ENCODE measurements around the gene FRMD3. TPM values are rescaled to one million over a fixed set of nuclear protein-coding genes. Genes with fewer than 3 reads are reported as not detected.

FRMD3 gene
- total RNA-seq, 1 experiment from 2014 or later: 1.4 TPM

DNA sequence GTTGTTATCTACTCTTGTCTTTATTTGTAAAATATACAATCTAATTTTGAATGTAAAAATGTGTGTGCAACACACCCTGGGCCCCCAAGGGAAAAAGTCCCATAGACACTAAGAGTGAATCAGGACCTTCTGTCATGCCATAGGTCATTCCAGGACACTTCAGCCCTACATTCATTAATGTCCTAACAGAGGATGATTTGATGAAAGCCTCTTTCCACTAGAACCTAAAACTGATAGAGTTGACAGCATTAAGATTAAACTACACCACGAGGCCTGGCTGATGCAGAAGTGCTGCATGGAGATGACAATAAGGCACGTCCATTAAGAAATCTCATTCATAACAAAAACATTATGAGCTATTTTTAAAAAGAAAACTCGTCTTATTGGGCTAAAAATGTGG, 46.2 kb downstream of the FRMD3 start (continued):
- TF ChIP-seq, protein P1, sequence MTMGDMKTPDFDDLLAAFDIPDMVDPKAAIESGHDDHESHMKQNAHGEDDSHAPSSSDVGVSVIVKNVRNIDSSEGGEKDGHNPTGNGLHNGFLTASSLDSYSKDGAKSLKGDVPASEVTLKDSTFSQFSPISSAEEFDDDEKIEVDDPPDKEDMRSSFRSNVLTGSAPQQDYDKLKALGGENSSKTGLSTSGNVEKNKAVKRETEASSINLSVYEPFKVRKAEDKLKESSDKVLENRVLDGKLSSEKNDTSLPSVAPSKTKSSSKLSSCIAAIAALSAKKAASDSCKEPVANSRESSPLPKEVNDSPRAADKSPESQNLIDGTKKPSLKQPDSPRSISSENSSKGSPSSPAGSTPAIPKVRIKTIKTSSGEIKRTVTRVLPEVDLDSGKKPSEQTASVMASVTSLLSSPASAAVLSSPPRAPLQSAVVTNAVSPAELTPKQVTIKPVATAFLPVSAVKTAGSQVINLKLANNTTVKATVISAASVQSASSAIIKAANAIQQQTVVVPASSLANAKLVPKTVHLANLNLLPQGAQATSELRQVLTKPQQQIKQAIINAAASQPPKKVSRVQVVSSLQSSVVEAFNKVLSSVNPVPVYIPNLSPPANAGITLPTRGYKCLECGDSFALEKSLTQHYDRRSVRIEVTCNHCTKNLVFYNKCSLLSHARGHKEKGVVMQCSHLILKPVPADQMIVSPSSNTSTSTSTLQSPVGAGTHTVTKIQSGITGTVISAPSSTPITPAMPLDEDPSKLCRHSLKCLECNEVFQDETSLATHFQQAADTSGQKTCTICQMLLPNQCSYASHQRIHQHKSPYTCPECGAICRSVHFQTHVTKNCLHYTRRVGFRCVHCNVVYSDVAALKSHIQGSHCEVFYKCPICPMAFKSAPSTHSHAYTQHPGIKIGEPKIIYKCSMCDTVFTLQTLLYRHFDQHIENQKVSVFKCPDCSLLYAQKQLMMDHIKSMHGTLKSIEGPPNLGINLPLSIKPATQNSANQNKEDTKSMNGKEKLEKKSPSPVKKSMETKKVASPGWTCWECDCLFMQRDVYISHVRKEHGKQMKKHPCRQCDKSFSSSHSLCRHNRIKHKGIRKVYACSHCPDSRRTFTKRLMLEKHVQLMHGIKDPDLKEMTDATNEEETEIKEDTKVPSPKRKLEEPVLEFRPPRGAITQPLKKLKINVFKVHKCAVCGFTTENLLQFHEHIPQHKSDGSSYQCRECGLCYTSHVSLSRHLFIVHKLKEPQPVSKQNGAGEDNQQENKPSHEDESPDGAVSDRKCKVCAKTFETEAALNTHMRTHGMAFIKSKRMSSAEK (CRISPR knock-in tag; IDR thresholded peaks at IDR 0.05; ENCODE audit: borderline replicate concordance): no peak

GRCh38 chr9:83491413-83491812, 46.8 kb downstream of the FRMD3 start:
- Mint-ChIP-seq H3K27me3 (ENCODE audit: low read depth) (no peaks in the 10 kb centered on the region), H3K27ac (no peak overlapping the region; the same call in 1 of the 2 replicates), H3K36me3 (no peaks in the 10 kb centered on the region), H3K9me3 (no peaks in the 10 kb centered on the region), H3K4me3 (no peak overlapping the region), H3K4me1 (peaks cover 4% of the 10 kb centered on the region)
- DNase-seq (ENCODE audit: low spot score) (no peak), ATAC-seq (no peak)
- TF ChIP-seq, protein P2, sequence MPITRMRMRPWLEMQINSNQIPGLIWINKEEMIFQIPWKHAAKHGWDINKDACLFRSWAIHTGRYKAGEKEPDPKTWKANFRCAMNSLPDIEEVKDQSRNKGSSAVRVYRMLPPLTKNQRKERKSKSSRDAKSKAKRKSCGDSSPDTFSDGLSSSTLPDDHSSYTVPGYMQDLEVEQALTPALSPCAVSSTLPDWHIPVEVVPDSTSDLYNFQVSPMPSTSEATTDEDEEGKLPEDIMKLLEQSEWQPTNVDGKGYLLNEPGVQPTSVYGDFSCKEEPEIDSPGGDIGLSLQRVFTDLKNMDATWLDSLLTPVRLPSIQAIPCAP (CRISPR knock-in tag; IDR thresholded peaks at IDR 0.05): no peak
- TF ChIP-seq ZNF121 (CRISPR knock-in tag; IDR thresholded peaks at IDR 0.05) (no peak), CTCF (IDR thresholded peaks at IDR 0.05) (no peak), ZNF423 (CRISPR knock-in tag; IDR thresholded peaks at IDR 0.05) (no peak), ATF3 (CRISPR knock-in tag; conservative IDR thresholded peaks at IDR 0.05) (no peak), CREM (CRISPR knock-in tag; IDR thresholded peaks at IDR 0.05) (no peak), ZNF138 (CRISPR knock-in tag; conservative IDR thresholded peaks at IDR 0.05) (no peak), ATF6 (CRISPR knock-in tag; IDR thresholded peaks at IDR 0.05) (no peak)
- TF ChIP-seq, protein P3, sequence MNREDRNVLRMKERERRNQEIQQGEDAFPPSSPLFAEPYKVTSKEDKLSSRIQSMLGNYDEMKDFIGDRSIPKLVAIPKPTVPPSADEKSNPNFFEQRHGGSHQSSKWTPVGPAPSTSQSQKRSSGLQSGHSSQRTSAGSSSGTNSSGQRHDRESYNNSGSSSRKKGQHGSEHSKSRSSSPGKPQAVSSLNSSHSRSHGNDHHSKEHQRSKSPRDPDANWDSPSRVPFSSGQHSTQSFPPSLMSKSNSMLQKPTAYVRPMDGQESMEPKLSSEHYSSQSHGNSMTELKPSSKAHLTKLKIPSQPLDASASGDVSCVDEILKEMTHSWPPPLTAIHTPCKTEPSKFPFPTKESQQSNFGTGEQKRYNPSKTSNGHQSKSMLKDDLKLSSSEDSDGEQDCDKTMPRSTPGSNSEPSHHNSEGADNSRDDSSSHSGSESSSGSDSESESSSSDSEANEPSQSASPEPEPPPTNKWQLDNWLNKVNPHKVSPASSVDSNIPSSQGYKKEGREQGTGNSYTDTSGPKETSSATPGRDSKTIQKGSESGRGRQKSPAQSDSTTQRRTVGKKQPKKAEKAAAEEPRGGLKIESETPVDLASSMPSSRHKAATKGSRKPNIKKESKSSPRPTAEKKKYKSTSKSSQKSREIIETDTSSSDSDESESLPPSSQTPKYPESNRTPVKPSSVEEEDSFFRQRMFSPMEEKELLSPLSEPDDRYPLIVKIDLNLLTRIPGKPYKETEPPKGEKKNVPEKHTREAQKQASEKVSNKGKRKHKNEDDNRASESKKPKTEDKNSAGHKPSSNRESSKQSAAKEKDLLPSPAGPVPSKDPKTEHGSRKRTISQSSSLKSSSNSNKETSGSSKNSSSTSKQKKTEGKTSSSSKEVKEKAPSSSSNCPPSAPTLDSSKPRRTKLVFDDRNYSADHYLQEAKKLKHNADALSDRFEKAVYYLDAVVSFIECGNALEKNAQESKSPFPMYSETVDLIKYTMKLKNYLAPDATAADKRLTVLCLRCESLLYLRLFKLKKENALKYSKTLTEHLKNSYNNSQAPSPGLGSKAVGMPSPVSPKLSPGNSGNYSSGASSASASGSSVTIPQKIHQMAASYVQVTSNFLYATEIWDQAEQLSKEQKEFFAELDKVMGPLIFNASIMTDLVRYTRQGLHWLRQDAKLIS (CRISPR knock-in tag; IDR thresholded peaks at IDR 0.05; ENCODE audit: borderline replicate concordance): no peak
- TF ChIP-seq, protein P4, sequence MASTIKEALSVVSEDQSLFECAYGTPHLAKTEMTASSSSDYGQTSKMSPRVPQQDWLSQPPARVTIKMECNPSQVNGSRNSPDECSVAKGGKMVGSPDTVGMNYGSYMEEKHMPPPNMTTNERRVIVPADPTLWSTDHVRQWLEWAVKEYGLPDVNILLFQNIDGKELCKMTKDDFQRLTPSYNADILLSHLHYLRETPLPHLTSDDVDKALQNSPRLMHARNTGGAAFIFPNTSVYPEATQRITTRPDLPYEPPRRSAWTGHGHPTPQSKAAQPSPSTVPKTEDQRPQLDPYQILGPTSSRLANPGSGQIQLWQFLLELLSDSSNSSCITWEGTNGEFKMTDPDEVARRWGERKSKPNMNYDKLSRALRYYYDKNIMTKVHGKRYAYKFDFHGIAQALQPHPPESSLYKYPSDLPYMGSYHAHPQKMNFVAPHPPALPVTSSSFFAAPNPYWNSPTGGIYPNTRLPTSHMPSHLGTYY (CRISPR knock-in tag; IDR thresholded peaks at IDR 0.05): no peak
- ChIA-PET CTCF (no interaction called here), POLR2A (no interaction called here)

Data from WTC11 (cell line).